Effector memory CD4-positive, alpha-beta T cell (primary cell): ENCODE results near the gene UGT3A2.

ENCODE experiments used
- DNase-seq, 3 donors: peaks; one replicate each; pipeline ENCODE4 v3.0.0-alpha.2; 2020
- H3K27ac ChIP-seq: 2 replicates; pipeline ENCODE4 v1.7.0; 2013; ENCODE audit warnings: mild to moderate bottlenecking, low read length, moderate library complexity; ENCODE audit not compliant: insufficient read depth, poor library complexity, severe bottlenecking
- H3K27me3 ChIP-seq: replicated peaks from 2 replicates; pipeline ENCODE4 v1.7.0; 2013; ENCODE audit warnings: mild to moderate bottlenecking, low read length; ENCODE audit not compliant: insufficient read depth, control insufficient read depth, poor library complexity, severe bottlenecking
- H3K36me3 ChIP-seq: 2 replicates; pipeline ENCODE4 v1.7.0; 2013; ENCODE audit warnings: mild to moderate bottlenecking, low read length, moderate library complexity; ENCODE audit not compliant: control insufficient read depth, insufficient read depth
- H3K4me1 ChIP-seq: 2 replicates; pipeline ENCODE4 v1.7.0; 2013; ENCODE audit warnings: low read length, mild to moderate bottlenecking; ENCODE audit not compliant: control insufficient read depth, insufficient read depth, poor library complexity, severe bottlenecking
- H3K4me3 ChIP-seq: 2 replicates; pipeline ENCODE4 v1.7.0; 2013; ENCODE audit warnings: low read length, low read depth, mild to moderate bottlenecking; ENCODE audit not compliant: insufficient read depth, poor library complexity, severe bottlenecking
- H3K9me3 ChIP-seq: 2 replicates; pipeline ENCODE4 v1.7.0; 2013; ENCODE audit warnings: mild to moderate bottlenecking, low read length, moderate library complexity; ENCODE audit not compliant: control insufficient read depth

UGT3A2 gene

GRCh38 chr5:36073595-36074216, 7.0 kb upstream of the UGT3A2 start:
- no peaks in the 10 kb centered on the region for H3K9me3 ChIP-seq
- H3K36me3 ChIP-seq: no peaks in the 10 kb centered on the region
- H3K27me3 ChIP-seq: no peaks in the 10 kb centered on the region
- no peak overlapping the region for H3K4me3 ChIP-seq
- H3K27ac ChIP-seq: no peak overlapping the region
- no peaks in the 10 kb centered on the region for H3K4me1 ChIP-seq
- no peak for DNase-seq

DNA sequence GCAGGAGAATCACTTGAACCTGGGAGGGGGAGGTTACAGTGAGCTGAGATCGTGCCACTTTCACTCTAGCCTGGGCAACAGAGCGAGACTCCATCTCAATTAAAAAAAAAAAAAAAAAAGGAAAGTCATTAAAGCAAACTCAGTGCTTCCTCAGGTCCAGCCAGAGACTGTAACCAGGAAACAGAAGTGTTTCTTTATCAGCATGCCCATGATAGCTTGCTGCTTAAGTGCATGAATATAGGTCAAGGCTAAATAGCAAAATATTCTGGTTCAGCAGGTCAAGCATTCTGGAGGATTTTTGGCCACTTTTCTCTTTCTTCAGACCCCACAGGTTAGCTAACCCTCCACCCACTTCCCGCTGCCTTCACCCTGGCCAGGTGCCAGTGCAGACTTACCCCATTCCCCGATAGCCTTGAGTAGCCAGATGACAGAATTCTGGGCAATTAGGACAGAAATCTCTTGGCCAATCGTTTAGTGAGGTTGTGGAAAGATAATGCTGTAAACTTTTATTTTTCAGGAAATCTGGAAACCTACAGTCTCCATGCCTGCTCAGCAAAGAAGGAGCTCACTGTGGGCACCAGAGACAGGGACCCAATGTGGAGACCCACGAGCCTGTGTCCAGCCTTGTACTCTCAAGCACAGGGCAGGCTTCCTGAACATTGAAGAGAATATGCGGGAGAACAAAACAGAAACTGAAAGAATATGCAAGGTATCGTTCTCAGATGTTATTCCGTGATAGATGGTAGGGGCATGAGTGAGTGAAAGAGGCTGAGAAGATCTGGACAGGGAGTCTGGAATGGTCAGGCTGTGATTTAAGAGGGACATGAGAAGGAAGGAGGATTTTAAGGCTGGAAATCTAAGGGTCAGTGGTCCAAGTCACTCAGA, 4.2 kb upstream of the UGT3A2 start:
- H3K27me3 ChIP-seq: no peaks in the 10 kb centered on the region
- no peaks in the 10 kb centered on the region for H3K9me3 ChIP-seq
- no peak for DNase-seq
- no peaks in the 10 kb centered on the region for H3K36me3 ChIP-seq
- H3K4me3 ChIP-seq: peak overlapping the region; percentile 4
- no peak overlapping the region for H3K27ac ChIP-seq
- H3K4me1 ChIP-seq: no peaks in the 10 kb centered on the region

DNA sequence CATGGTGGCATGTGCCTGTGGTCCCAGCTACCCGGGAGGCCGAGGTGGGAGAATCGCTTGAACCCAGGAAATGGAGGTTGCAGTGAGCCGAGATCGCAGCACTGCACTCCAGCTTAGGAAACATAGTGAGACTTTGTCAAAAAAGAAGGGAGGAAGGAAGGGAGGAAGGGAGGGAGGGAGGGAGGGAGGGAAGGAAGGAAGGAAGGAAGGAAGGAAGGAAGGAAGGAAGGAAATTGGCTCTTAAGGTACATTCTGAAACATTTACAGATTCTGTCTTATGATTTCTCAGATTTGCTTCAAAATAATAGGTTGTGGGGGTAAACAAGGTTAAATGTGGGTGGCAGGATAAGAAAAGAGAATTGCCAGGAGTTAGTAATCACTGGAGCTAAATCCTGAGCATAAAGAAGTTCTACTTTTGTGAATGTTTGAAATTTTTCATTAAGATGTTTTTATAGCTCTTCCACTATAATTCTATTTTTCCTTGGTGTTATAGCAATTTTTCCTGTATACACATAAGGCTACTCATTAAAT, 2.1 kb upstream of the UGT3A2 start:
- H3K9me3 ChIP-seq: no peaks in the 10 kb centered on the region
- H3K36me3 ChIP-seq: no peaks in the 10 kb centered on the region

GRCh38 chr5:36066001-36066539, 612 bp downstream of the UGT3A2 start:
- no peak for DNase-seq
- Histone ChIP-seq H3K27me3 (no peaks in the 10 kb centered on the region), H3K4me1 (no peaks in the 10 kb centered on the region), H3K4me3 (no peak overlapping the region), H3K27ac (no peak overlapping the region), H3K9me3 (no peaks in the 10 kb centered on the region), H3K36me3 (no peaks in the 10 kb centered on the region)

More for the DNA sequence above, 2.1 kb upstream of the UGT3A2 start:
- Histone ChIP-seq H3K27ac (no peak overlapping the region), H3K27me3 (no peaks in the 10 kb centered on the region), H3K4me3 (no peak overlapping the region), H3K4me1 (no peaks in the 10 kb centered on the region)
- DNase-seq: no peak

GRCh38 chr5:36060420-36060887, 6.2 kb downstream of the UGT3A2 start:
- Histone ChIP-seq H3K27me3 (no peaks in the 10 kb centered on the region), H3K36me3 (no peaks in the 10 kb centered on the region), H3K4me1 (no peaks in the 10 kb centered on the region), H3K4me3 (no peak overlapping the region), H3K9me3 (no peaks in the 10 kb centered on the region), H3K27ac (no peak overlapping the region)
- DNase-seq: no peak

GRCh38 chr5:36059571-36060419, 6.9 kb downstream of the UGT3A2 start:
- DNase-seq: no peak
- no peaks in the 10 kb centered on the region for H3K36me3 ChIP-seq
- H3K27ac ChIP-seq: no peak overlapping the region

GRCh38 chr5:36058776-36059175, 7.9 kb downstream of the UGT3A2 start:
- H3K4me3 ChIP-seq: no peak overlapping the region
- H3K36me3 ChIP-seq: no peaks in the 10 kb centered on the region
- H3K4me1 ChIP-seq: no peaks in the 10 kb centered on the region
- no peak overlapping the region for H3K27ac ChIP-seq
- no peaks in the 10 kb centered on the region for H3K9me3 ChIP-seq
- no peaks in the 10 kb centered on the region for H3K27me3 ChIP-seq
- DNase-seq: no peak

More at GRCh38 chr5:36059571-36060419, 6.9 kb downstream of the UGT3A2 start:
- H3K27me3 ChIP-seq: no peaks in the 10 kb centered on the region
- H3K9me3 ChIP-seq: no peaks in the 10 kb centered on the region
- no peaks in the 10 kb centered on the region for H3K4me1 ChIP-seq
- no peak overlapping the region for H3K4me3 ChIP-seq

DNA sequence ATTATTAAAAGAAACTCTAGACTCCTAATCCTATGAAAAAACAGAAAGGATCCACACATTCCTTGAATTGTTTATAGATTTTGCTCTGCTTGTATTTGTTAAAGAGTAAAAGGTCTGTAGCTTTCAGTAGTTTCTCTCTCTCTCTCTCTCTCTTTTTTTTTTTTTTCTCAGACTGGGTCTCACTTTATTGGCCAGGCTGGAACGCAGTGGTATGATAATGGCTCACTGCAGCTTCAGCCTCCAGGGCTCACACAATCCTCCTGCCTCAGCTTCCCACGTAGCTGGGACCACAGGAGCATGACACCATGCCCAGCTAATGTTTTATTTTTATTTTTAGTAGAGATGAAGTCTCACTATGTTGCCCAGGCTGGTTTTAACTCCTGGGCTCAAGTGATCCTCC, 9.3 kb downstream of the UGT3A2 start:
- DNase-seq: no peak
- no peaks in the 10 kb centered on the region for H3K9me3 ChIP-seq
- H3K4me3 ChIP-seq: no peak overlapping the region
- no peak overlapping the region for H3K27ac ChIP-seq
- no peaks in the 10 kb centered on the region for H3K27me3 ChIP-seq
- H3K36me3 ChIP-seq: no peaks in the 10 kb centered on the region
- H3K4me1 ChIP-seq: no peaks in the 10 kb centered on the region

- no peak overlapping the region for H3K27ac ChIP-seq
- H3K4me1 ChIP-seq: no peaks in the 10 kb centered on the region
- no peaks in the 10 kb centered on the region for H3K9me3 ChIP-seq
- H3K27me3 ChIP-seq: no peaks in the 10 kb centered on the region
- DNase-seq: no peak
- no peak overlapping the region for H3K4me3 ChIP-seq
- no peaks in the 10 kb centered on the region for H3K36me3 ChIP-seq
Measured at GRCh38 chr5:36056422-36056821, 10.3 kb downstream of the UGT3A2 start.
